NCI-H128 (cell line): ENCODE measurements around the gene MOB3A.
A peak's percentile ranks its signal among the peaks of the same experiment; 100 is the strongest.
"Not testable (repeated sequence)": the region's sequence is repeated elsewhere in the genome, so short reads cannot be mapped to it uniquely, and the experiment has no call there.

Experiments used
- DNase-seq: peaks from one replicate; lab custom pipeline; 2025; ENCODE audit not compliant: unreplicated experiment; lab: John Stamatoyannopoulos, UW

Gene MOB3A

DNA sequence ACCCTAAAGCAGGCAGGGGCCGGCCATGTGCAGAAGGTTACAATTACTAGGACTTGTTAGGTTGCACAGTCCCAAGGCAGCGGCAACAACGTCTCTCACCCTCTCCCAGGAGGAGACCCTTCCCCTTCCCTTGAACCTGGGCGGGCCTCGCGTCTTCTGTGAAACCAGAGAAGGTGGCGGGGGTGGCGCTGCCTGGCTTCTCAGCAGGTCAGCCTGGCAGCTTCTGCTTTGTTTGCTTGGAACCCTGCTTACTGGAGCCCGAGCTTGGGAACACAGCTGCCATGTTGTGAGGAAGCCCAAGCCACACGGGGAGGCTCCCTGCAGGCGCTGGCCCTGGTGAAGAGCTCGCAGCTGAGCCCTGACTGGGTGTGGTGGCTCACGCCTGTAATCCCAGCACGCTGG lies 60.5 kb downstream of the MOB3A start:
- no peak for DNase-seq

DNA sequence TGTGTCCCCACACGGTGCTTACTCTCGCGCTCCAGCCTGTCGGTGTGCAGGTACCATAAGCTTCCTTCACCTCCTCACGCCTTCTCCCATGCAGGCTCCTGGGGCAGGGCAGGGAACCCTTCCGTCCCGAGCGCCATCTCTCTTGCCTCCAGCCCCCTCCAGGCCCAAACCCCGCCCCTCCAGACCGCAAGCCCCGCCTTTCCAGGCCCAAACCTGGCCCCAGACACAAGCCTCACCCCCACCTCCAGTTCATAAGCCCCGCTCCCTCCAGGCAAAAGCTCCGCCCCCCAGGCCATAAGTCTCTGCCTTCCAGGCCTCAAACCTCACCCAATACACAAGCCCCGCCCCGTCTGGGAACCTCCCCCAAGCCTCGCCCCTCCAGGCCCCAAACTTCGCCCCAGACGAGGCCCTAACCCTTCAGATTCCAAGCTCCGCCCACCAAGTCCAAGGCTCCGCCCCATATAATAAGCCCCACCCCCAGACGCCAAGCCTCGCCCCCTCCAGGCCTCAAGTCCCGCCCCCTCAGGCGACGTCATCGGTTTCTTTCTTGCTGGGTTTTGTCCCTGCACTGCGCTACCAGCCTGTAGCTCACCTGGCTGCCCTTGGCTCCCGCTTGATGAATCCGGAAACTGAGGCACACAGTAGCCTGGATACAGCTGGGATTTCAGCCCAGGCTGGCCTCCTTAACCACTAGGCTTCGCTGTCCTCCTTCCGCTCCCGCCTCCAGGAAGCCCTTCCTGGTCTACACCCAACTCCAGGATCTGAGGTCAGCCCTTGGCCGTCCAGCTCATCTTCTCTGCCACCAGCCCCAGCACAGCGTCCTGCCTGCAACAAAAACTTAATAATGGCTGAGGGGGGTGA lies 61.2 kb downstream of the MOB3A start:
- no peak for DNase-seq

DNA sequence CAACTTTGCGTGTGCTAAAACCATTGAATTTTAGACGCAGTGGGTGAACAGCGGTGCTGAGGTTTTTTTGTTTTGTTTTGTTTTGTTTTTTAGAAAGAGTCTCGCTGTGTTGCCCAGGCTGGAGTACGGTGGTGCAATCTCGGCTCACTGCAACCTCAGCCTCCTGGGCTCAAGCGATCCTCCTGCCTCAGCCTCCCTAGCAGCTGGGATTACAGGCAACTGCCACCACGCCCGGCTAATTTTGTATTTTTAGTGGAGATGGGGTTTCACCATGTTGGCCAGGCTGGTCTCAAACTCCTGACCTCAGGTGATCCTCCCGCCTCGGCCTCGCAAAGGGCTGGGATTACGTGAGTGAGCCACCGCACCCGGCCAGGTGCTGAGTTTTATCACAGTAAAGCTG lies 61.9 kb downstream of the MOB3A start:
- not testable (repeated sequence) for DNase-seq

DNA sequence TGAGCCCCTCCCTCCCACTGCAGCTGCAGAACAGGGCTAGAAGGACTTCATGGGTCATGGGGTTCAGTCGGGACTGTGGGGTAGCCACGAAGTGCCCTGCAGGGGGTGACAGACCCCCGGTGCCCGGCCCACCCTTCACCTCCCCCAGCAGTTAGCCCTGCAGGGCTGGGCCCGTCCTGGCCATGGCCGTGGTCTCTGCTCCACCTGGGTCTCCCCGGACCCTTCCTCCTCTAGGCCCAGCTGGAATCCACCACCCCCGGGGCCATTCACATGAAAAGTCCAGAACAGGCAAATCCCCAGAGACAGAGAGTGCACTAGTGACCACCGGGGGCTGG lies 62.3 kb downstream of the MOB3A start:
- no peak for DNase-seq

DNA sequence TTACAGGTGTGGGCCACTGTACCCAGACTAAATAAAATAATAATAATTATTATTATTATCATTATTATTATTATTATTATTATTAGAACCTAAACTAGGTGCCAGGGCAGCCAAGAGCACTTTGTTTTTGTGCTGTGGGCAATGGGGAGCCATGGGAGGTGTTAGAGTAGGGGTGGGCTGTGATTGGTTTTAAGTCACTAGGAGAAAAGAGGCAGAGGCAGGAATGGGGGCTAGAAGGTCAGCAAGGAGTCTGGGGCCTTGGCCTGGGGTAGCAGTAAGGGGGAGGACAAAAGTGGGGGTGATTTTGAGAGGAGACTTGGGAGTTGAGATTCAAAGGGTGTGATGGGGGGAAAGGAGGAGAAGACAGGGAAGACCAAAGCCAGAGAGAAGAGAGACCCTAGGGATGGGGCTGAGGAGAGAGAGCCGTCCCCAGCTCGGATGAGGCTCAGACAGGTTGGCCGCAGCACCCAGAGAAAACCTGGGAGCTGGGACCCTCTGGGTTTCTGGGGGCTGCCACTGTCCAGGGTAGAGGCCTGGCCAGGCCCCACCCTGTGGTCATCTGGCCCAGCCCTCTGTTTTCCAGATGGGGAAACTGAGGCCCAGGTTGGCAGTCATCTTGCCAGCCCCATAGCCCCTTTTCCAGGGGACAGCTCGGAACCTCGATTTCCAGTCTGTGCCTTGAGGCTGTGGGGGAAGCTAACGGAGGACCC lies 62.9 kb downstream of the MOB3A start:
- no peak for DNase-seq

DNA sequence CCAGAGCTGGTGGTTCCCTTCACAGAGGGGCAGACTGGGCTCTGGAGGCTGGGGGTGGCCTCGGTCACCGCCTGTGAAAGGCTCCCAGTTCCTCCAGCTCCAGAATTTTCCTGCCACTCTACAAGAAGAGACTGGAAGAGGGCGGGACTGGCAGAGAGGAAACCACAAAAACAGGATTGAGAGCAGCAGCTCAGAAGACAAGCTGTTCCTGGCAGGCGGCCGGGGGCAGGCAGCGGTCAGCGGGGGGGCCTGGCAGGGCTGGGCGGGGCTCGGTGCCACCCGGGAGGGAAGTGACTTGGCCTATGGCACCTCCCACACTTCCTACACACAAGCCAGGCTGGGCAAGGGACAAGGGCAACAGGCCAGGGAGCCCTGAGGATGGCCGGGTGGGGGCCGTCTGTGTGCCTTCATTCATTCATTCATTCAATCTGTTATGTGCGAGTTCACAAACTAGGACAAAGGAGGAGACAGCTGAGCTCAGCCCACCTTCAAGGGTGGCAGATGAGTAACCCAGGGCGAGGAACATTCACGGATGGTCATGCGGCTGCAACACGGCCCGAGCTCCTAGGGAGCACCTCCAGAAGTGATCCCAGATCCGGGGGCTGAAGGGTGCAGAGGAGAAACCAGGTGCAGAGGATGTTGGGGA lies 63.7 kb downstream of the MOB3A start:
- peak; percentile 44 for DNase-seq

DNA sequence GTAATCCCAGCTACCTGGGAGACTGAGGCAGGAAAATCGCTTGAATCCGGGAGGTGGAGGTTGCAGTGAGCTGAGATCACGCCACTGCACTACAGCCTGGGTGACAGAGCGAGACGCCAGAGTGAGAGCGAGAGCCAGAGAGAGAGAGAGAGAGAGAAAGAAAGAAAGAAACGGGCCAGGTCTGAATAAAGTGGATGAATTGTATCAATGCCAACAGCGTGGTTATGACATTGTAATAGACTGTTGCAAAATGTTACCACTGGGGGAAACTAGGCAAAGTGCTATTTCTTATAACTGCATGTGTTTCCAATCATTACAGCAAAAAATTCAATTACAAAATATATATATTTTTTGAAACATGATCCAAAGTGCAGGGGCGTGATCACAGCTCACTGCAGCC lies 68.8 kb downstream of the MOB3A start:
- DNase-seq: no peak

DNA sequence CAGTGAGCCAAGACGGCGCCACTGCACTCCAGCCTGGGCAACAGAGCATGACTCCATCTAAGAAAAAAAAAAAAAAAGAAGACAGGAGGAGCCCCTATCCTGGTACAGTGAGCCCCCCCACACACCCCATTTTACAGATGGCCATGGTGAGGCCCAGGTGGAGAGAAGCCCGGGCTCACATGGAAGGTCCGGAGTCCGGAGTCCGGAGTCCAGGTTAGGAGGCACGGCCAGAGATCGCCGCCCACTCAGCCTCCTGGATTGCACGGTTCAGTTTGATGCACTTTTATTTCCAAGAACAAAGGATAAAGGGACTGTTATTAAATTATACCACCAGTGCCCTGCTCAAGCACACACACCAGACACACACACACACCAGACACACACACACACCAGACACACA lies 69.4 kb downstream of the MOB3A start:
- DNase-seq: no peak

DNA sequence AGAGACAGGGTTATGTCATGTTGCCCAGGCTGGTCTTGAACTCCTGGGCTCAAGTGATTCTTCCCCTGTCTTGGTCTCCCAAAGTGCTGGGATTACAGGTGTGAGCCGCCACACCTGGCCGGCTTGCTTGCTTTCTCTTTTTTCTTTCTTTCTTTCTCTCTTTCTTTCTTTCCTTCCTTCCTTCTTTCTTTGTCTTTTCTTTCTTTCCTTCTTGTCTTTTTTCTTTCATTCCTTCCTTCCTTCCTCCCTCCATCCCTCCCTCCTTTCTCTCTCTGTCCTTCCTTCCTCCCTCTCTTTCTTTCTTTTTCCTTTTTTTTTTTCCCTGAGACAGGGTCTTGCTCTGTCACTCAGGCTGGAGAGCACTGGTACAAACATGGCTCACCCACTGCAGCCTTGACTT lies 73.8 kb downstream of the MOB3A start:
- DNase-seq: no peak

DNA sequence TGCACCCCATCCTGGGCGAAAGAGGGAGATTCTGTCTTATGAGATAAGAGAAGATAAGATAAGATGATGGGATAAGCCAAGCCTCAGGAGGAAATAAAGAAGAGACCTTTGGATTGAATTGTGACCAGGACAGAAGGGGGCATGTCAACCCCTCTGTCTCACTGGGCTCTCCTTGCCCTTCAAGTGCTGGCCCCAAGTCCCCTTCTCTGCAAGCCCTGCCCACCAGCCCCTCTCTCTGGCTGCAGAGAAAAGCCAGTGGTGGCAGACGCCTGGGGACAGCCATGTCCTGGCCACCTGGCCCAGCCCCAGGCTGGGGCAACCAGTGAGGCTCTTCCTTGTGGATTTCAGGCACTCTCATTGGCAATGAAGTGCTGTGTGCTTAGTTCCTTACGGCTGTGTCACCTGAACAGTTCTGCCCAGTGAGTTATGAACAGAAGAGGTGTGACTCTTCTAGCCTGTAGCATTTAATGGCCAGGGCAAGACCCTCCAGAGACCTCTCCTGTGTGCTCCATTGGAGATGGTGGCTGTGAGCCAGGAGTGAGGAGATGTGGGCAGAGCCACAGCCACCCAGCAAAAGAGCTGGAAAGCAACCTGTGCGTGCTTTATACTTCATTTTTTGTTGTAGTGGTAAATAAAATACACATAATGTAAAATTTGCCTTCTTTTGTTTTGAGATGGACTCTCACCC lies 74.5 kb downstream of the MOB3A start:
- no peak for DNase-seq
